GM18502 (cell line): Measurements from ENCODE around the gene RIN3.

Experiments used
- ATAC-seq: cut with Tn5 transposase; IDR thresholded peaks from one replicate; pipeline ENCODE4 v1.9.1; 2021; ENCODE audit warnings: mild to moderate bottlenecking; ENCODE audit not compliant: unreplicated experiment, poor library complexity

RIN3 gene

GRCh38 chr14:92728759-92729364 is 215.3 kb downstream of the RIN3 start:
- peak; percentile 76 for ATAC-seq

GRCh38 chr14:92729634-92730358 is 216.2 kb downstream of the RIN3 start:
- no peak for ATAC-seq

GRCh38 chr14:92731622-92732115 is 218.1 kb downstream of the RIN3 start:
- no peak for ATAC-seq

GRCh38 chr14:92733007-92733406 is 219.4 kb downstream of the RIN3 start:
- no peak for ATAC-seq

GRCh38 chr14:92734618-92735017 is 221.0 kb downstream of the RIN3 start:
- no peak for ATAC-seq

- no peak for ATAC-seq
Measured at GRCh38 chr14:92735344-92735743, 221.8 kb downstream of the RIN3 start.

GRCh38 chr14:92737206-92737605 is 223.6 kb downstream of the RIN3 start:
- no peak for ATAC-seq

- no peak for ATAC-seq
Measured at GRCh38 chr14:92737619-92738188, 224.1 kb downstream of the RIN3 start.
